Peyer's patch (tissue), 4 donors: ENCODE measurements around the gene COL23A1.

Source experiments
- POLR2A ChIP-seq, 2 donors: fragments of 450-650 bp; IDR thresholded peaks; one replicate each; pipeline ENCODE4 v1.5.1; 2017; ENCODE audit warnings: antibody characterized with exemption in 2 of 2, mild to moderate bottlenecking in 2 of 2, moderate library complexity in 2 of 2
- TF ChIP-seq, protein P1 (sequence below), 6 experiments: fragments of 450-650 bp in 4 of 6; fragments of 200-600 bp in 2 of 6; sonication (generic) in 1 of 6; IDR thresholded peaks; one replicate each; pipeline ENCODE4 v1.5.1; 2017 to 2019; ENCODE audit warnings: antibody characterized with exemption in 6 of 6, mild to moderate bottlenecking in 3 of 6, moderate library complexity in 1 of 6

GRCh38 chr5:178472138-178472537 is 118.1 kb downstream of the COL23A1 start:
- TF ChIP-seq, protein P1, sequence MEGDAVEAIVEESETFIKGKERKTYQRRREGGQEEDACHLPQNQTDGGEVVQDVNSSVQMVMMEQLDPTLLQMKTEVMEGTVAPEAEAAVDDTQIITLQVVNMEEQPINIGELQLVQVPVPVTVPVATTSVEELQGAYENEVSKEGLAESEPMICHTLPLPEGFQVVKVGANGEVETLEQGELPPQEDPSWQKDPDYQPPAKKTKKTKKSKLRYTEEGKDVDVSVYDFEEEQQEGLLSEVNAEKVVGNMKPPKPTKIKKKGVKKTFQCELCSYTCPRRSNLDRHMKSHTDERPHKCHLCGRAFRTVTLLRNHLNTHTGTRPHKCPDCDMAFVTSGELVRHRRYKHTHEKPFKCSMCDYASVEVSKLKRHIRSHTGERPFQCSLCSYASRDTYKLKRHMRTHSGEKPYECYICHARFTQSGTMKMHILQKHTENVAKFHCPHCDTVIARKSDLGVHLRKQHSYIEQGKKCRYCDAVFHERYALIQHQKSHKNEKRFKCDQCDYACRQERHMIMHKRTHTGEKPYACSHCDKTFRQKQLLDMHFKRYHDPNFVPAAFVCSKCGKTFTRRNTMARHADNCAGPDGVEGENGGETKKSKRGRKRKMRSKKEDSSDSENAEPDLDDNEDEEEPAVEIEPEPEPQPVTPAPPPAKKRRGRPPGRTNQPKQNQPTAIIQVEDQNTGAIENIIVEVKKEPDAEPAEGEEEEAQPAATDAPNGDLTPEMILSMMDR (IDR thresholded peaks at IDR 0.05): no peak
- no peak for TF ChIP-seq POLR2A (IDR thresholded peaks at IDR 0.05)
